Hepatocyte (in vitro differentiated cells): ENCODE data around the gene INPP5B.

Experiments used
- EZH2 ChIP-seq: fragments of 200-600 bp; sonication (generic); IDR thresholded peaks from 2 replicates; pipeline ENCODE4 v1.6.1; 2016; ENCODE audit warnings: antibody characterized with exemption, mild to moderate bottlenecking, borderline replicate concordance
- EZH2phosphoT487 ChIP-seq: fragments of 200-600 bp; sonication (generic); IDR thresholded peaks from one replicate; pipeline ENCODE4 v1.6.1; 2018; ENCODE audit warnings: antibody characterized with exemption, mild to moderate bottlenecking, low read depth, moderate library complexity; ENCODE audit not compliant: unreplicated experiment, severe bottlenecking
- TF ChIP-seq, protein P1 (sequence below): fragments of 200-600 bp; sonication (generic); IDR thresholded peaks from 2 replicates; pipeline ENCODE4 v1.5.1; 2016; ENCODE audit warnings: antibody characterized with exemption, mild to moderate bottlenecking; ENCODE audit not compliant: poor library complexity

DNA sequence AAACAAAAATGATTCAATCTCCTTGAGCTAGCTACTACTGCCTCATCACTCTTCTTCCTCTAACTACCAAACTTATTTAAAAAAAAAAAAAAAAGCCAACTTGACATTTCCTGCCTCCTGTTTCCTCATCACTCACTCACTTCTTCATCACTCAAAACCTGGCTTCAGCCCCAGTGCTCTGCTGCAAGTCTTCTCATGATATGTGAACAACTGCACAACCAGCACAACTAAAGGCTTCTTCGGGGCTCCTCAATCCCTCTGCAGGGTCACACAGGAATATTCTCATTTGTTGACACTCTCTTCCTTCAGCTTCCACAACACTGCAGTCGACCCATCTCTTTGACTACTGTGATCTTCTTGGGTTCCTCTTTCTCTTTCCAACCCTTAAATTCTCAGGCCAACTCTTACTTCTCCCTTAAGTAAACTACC is 95.1 kb downstream of the INPP5B start:
- TF ChIP-seq EZH2 (no peak), EZH2phosphoT487 (no peak)
- TF ChIP-seq, protein P1, sequence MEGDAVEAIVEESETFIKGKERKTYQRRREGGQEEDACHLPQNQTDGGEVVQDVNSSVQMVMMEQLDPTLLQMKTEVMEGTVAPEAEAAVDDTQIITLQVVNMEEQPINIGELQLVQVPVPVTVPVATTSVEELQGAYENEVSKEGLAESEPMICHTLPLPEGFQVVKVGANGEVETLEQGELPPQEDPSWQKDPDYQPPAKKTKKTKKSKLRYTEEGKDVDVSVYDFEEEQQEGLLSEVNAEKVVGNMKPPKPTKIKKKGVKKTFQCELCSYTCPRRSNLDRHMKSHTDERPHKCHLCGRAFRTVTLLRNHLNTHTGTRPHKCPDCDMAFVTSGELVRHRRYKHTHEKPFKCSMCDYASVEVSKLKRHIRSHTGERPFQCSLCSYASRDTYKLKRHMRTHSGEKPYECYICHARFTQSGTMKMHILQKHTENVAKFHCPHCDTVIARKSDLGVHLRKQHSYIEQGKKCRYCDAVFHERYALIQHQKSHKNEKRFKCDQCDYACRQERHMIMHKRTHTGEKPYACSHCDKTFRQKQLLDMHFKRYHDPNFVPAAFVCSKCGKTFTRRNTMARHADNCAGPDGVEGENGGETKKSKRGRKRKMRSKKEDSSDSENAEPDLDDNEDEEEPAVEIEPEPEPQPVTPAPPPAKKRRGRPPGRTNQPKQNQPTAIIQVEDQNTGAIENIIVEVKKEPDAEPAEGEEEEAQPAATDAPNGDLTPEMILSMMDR = no peak
